Stimulated activated CD8-positive, alpha-beta memory T cell treated with anti-CD3 and anti-CD28 coated beads, Interleukin-12 subunit alpha, Interleukin-12 subunit beta, amount 100 ng/mL, for 4 hours (primary cell): ENCODE measurements around the gene PRTN3.
"Not testable (repeated sequence)": the region's sequence is repeated elsewhere in the genome, so short reads cannot be mapped to it uniquely, and the experiment has no call there.

Experiments used
- DNase-seq: peaks from one replicate; pipeline ENCODE4 v3.0.0-alpha.2; 2020; ENCODE audit warnings: low read depth

The PRTN3 gene

DNA sequence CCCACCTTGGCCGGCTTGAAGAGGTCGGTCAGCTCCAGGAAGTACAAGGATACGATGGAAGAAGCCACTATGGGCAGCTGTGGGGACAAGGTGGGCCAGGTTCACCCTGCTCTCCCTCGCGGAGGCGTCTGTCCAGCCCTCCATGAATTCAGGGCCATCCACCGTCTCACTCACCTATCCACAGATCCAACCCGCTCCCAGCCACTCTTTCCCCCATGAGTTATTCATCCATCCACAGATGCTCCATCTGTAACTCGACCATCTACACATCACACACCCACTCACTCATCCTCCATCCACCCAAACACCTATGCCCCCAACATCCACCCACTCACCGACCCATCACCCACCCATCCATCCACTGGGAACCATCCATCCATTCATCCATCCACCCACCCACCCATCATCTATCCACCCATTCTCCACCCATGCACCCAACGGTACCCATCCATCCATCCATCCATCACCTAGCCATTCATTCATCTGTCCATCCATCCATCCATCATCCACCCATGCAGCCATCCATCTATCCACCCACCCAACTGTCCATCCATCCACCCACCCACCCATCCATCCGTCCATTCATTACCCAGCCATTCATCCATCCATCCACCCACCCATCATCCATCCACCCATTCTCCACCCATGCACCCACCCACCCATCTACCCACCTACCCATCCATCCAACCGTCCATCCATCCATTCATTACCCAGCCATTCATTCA, 24.9 kb upstream of the PRTN3 start:
- DNase-seq, result no peak

DNA sequence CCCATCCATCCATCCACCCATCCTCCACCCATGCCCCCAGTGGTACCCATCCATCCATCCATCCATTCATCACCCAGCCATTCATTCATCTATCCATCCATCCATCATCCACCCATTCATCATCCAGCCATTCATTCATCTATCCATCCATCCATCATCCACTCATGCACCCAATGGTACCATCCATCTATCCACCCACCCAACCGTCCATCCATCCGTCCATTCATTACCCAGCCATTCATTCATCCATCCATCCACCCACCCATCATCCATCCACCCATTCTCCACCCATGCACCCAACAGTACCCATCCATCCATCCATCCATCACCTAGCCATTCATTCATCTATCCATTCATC, 24.3 kb upstream of the PRTN3 start:
- no peak for DNase-seq

DNA sequence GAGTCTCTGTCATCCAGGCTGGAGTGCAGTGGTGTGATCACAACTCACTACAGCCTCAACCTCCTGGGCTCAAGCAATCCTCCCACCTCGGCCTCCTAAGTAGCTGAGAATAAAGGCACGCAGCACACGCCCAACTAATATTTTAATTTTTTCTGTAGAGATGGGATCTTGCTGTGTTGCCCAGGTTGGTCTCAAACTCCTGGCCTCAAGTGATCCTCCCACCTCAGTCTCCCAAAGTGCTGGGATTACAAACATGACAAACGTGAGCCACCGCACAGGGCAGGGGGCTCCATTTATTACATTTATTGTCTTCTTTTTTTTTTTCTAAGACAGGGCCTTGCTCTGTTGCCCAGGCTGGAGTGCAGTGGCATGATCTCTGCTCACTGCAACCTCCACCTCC, 20.6 kb upstream of the PRTN3 start:
- DNase-seq, result not testable (repeated sequence)

DNA sequence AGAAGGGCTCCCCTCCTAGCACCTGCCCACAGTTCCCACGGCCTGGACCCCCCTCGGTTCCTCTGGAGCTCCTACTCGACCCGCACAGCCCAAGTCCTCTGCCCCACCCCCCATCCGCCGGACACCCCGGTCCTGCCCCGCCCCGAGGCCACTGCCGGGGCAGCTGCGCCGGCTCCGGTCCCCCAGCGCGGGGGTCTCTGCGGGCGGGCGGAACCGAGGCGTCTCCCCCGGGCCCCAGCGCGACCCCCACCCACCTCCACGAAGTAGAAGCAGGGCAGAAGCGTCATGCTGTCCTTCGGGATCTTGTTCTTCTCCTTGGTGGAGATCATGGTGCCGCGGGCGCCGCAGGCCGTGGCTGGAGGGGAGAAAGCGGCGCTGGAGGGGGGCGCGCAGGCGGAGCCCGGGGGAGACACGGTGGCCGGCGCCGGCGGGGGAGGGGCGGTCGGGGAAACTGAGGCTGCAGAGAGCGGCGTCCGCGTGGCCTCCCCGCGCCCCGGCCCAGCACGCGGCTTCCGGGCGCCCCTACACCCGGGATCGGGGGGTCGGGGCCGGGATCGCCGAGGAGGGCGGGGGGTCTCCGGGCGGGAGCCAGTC, 19.5 kb upstream of the PRTN3 start:
- DNase-seq, result no peak

DNA sequence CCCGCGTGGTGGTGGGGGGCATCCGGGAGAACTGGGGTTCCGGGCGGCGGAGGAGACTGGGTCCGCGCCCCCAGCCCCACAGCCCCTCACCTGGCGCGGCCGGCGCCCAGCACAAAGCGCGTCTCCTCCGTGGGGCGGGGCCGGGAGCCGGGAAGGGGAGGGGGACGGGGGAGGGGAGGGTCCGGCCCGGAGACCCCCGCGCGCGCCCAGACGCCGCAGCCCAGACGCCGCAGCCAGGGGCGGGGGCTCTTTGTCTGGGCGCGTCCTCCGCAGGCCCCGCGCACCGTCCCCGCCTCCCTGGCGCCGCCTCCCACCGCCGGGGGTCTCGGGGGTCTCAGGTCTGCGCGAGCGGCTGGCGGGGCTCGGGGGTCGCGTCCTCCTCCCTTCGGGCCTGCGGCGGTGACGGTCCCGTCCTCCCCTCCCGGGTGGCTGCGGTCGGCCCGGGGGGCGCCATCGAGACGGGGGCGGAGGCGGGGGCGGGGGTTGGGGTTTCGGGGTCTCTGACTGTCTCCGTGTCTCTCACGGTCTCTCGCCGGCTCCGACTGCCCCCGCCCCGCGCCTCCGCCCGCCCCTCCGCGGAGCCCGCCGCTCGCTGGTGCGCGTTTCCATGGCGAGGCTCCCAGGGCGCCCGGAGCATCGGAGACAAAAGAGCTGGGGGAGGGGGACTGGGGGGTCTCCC, 18.8 kb upstream of the PRTN3 start, which contains the start of gene PLPPR3:
Gene PLPPR3 (minus strand): TSS at position 131 of the 679 bp plus-strand sequence. CDS start 396 bp downstream, outside the sequence.
- DNase-seq, result no peak

DNA sequence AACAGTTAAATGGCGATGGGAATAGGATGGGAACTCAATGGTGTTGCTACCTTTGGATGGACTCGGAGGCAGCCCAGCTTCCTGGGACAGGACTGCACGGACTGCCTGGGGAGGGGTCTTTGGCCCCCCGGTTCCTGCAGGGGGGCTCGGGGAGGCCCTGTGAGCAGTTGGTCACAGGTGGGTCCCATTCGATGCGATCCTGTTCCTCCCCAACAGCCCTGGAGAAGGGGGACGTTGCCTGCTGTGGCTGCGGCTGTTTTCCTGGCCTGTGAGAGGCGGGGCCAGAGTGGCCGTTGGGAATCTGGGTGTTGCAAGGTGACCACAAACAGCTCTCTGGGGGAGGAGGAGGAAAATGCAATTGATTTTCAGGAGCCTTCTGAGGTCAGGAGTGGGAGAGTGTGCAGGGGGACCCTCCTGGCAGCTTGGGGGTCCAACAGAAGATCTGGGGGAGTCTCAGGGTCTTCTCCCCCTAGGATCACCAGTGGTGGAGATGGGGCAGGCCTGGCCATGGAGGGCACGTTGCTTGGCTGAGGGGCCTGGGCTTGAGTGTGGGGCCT, 17.2 kb upstream of the PRTN3 start:
- no peak for DNase-seq

DNA sequence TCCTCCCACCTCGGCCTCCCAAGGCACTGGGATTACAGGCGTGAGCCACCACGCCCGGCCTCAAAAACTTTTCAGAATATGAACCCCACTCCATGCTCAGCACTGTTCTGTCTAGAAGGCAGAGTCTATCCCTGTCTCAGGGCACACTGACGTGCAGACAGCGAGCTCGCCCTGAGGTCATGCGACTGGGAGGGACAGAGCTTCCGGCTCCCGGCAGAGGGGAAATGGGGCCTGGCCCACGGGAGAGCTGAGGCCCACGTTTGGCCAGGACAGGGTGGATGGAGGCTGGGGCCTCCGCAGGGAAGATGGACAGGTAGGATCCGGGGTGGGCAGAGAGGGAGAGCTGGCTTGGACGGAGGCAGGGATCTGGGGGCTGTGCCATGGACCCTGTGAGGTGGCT, 15.9 kb upstream of the PRTN3 start:
- no peak for DNase-seq

DNA sequence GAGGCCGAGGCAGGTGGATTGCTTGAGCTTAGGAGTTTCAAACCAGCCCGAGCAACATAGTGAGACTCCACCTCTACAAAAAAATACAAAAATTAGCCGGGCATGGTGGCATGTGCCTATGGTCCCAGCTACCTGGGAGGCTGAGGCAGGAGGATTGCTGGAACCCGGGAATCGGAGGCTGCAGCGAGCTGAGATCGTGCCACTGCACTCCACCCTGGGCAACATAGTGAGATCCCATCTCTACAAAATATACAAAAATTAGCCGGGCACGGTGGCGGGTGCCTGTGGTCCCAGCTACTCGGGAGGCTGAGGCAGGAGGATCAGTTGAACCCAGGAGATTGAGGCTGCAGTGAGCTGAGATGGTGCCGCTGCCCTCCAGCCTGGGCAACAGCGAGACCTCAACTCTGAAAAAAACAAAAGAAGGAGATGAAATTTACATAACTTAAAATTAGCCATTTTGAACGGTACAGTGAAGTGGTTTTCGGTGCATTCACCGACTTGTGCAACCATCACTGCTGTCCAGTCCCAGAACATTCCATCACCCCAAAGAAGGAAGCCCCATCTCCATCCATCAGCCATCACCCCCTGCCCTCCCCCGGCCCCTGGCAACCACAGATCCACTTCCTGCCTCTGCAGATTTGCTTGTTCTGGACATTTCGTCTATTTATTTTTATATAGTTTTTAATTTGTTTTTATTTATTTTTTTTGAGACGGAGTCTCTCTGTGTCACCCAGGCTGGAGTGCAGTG, 14.7 kb upstream of the PRTN3 start:
- no peak for DNase-seq

DNA sequence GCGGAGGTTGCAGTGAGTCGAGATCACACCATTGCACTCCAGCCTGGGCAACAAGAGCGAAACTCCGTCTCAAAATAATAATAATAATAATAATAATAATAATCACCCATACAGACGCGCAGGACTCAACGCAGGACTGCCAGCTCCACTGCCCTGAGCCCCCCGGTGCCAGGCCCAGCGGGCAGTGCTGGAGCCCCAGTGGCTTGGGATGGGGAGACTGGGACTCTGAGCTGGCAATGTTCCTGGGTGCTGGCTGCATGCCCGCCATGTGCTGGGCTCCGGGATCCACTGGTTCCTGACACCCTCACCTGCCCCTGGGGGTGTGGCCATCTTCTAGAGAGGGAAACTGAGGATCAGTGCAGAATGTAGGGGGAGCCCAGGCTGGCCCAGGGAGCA, 13.5 kb upstream of the PRTN3 start:
- DNase-seq, result no peak

DNA sequence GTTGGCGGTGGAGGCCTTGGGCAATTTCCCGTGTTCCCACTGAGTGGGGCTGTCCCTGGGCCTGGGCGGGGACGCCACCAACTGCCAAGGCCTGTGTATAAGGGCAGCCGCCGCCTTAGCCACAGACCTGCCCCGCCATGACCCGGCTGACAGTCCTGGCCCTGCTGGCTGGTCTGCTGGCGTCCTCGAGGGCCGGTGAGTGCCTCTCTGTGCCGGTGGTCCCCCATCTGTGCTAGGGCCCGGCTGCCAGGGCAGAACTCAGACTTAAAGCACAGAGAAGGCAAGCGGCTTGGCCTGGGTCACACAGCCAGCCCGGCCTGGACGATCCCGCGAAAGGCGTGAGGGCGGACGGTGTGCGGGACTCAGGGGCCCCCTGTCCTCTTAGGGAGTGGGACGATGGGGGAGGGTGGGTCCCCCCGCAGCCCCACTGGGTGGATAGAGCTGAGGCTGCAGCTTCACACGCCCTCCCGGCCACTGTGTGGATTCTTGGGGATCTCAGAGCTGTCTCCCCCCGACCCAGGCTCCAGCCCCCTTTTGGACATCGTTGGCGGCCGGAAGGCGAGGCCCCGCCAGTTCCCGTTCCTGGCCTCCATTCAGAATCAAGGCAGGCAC, 13.0 kb upstream of the PRTN3 start, which contains the start of gene AZU1:
Gene AZU1 (plus strand): TSS at position 128 of the 612 bp plus-strand sequence. CDS start 10 bp downstream, at position 138.
- DNase-seq, result no peak

DNA sequence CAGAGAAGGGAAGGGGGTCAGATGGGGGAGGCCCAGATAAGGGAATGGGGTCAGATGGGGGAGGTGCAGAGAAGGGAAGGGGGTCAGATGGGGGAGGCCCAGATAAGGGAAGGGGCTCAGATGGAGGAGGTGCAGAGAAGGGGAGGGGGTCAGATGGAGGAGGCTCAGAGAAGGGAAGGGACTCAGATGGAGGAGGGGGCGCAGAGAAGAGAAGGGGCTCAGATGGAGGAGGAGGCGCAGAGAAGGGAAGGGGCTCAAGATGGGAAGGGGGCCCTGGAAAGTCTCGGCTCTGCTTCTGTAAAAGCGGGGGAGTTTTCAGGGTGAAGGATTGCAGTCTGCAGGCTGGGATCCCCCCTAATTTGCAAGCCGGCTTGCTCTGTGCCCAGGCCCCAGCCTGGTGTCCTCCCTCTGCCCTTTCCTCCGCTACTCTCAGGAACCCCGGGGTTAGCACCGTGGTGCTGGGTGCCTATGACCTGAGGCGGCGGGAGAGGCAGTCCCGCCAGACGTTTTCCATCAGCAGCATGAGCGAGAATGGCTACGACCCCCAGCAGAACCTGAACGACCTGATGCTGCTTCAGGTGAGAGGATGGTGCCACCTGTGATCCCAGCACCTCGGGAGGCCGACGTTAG, 11.6 kb upstream of the PRTN3 start:
- DNase-seq, result no peak

DNA sequence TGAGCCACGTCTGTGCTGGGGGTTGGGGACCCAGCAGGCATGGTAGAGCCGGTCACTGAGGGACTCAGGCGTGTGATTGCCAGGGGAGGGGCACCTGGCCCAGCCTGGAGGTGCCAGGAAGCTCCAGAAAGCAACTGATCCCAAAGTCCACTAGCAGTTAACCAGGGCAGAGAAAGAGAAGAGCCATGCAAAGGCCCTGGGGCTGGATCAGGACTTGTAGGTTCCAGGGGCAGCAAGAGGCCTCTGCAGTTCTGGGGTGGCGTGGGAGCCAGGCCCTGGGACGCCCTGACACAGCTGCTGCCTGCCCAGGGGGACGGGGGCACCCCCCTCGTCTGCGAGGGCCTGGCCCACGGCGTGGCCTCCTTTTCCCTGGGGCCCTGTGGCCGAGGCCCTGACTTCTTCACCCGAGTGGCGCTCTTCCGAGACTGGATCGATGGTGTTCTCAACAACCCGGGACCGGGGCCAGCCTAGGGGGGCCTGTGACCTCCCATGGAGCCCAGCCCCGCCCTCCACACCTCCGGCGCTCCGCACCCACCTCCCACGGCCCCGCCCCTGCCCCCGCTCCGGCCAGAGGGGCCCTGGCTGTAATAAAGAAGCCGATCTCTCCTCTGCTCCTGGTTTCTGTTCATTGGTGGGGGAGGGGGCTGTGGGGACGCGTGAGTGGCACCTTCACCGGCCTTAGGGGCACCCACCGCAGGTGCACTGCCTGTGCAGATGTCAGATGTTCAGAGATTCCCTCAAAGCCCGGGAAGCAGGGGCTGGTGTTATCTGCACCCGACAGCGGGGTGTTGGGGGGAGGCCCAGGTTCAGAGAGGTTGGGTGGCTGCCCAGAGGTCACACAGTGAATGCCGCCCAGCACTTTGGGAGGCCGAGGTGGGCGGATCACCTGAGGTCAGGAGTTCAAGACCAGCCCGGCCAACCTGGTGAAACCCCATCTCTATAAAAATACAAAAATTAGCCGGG, 9.1 kb upstream of the PRTN3 start:
- DNase-seq, result no peak

DNA sequence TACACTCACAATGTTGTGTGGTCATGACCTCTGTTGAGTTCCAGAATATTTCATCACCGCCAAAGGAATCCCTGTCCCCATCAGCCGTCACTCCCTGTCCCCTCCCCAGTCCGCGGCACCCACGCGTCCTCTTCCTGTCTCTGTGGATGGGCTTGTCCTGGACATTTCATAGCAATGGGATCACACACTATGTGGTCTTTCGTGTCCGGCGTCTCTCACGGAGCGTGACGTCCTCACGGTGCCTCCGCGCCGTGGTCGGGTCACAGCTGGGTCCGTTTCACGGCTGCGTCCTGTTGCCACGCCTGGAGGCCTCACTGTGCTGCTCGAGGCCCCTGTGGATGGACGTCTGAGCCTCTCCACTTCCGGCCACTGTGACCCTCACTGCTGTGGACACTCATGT, 6.6 kb upstream of the PRTN3 start:
- DNase-seq, result no peak

DNA sequence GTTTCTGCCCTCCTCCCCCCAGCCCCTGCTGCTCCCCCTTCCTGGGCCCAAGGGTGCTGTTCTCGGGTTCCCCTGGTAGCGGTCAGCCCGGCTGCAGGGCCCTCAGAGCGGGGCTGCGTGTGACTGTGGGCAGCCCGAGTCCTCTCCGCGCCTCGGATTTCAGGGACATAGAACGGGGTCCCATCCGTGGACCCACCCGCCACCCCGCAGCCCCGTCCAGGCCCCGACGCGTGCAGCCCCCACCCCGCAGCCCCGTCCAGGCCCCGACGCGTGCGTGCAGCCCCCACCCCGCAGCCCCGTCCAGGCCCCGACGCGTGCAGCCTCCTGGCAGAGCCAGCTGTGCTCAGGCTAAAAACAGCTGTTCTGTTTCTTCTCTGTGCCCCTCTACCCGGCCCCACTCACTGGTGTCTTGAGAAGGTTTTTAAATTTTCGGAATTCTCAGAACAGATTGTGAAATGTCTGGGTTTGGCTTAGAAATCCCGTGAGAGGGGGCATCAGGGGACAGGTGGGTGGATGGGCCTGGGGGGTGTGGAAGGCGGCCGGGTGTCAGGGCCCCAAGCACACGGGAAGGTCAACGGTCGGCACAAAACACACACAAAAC, 5.5 kb upstream of the PRTN3 start:
- no peak for DNase-seq

DNA sequence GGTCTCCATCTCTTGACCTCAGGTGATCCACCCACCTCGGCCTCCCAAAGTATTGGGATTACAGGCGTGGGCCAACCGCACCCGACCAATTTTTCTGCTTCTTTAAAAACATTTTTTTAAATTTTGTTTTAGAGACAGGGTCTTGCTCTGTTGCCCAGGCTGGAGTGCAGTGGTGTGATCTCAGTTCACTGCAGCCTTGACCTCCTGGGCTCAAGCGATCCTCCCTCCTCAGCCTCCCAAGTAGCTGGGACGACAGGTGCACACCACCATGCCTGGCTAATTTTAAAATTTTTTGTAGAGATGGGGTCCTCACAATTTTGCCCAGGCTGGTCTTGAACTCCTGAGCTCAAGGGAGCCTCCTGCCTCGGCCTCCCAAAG, 2.0 kb downstream of the PRTN3 start:
- DNase-seq, result not testable (repeated sequence)

DNA sequence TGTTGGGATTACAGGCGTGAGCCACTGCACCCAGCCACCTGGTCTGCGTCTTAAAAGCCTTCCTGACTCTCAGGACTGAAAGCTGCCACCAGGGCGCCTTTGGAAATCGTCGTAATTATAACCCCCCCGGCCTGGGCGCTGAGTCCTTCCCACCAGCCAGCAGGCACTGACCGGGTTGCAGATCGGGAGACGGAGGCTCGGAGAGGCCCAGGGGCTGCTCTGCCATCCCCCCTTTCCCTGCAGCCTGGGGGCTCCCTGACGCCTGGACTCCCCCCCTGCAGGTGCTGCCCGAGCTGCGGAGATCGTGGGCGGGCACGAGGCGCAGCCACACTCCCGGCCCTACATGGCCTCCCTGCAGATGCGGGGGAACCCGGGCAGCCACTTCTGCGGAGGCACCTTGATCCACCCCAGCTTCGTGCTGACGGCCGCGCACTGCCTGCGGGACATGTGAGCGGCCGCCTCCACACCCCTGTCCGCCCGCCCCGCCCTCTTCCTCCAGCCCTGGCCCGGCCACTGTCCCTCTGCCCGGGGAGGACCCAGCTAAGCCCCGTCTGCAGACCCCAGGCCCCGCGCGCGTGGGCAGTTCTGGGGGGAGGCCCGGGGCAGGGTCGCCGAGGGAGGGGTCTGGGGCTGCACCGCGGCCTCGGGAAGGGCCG, 2.5 kb downstream of the PRTN3 start:
- DNase-seq, result no peak

DNA sequence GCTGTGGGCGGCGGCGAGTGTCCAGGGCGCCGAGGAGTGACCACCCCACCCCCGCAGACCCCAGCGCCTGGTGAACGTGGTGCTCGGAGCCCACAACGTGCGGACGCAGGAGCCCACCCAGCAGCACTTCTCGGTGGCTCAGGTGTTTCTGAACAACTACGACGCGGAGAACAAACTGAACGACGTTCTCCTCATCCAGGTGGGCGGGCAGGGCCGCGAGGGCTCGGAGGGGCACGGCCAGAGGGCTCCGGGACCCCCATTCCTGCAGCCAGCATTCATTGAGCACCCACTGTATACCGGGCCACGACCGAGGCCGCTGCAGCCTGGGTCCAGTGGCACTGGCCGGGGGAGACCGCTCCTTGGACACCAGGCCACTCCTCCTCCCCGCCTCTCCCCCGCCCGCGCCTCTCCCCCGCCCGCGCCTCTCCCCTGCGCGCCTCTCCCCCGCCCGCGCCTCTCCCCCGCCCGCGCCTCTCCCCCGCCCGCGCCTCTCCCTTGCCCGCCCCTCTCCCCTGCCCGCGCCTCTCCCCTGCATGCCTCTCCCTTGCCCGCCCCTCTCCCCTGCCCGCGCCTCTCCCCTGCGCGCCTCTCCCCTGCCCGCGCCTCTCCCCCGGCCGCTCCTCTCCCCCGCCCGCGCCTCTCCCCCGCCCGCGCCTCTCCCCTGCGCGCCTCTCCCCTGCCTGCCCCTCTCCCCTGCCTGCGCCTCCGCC, 3.2 kb downstream of the PRTN3 start:
- no peak for DNase-seq

DNA sequence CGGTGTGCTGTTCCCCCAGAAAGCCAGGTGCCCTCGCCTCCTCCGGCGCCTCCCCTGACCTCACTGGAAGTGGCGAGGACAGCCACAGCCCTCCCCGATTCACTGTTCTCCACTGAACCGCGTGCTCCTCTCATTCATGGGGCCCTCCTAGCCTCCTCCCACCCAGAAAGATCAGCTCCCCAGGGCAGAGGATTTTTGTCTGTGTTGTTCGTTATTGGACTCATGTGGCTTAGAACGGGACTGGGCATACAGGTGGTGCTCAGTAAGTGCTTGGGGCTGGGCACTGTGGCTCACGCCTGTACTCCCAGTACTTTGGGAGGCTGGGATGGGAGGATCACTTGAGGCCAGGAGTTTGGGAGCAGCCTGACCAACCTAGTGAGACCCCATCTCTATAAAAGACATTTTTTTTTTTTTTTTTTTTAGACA, 3.8 kb downstream of the PRTN3 start:
- no peak for DNase-seq
